ENCODE data around the gene C11orf58.

DNA sequence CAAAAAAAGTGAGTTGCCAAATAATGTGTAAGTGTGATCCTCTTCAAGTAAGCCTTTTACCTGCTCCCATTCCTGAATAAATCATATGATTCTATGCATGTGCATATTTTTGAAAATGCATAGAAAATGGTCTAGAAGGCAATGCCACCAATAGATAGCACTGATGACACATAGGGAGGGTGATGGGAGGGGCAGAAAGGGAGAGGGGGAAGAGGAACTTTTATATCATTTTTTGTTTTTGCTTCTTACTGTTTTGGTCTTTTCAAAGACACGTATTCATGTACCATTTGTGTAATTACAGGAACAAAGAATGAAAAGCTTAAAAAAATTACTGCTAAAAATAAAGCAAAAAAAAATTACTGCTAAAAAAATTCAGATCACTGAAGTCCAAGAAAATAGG is 60.8 kb downstream of the C11orf58 start:
- TF ChIP-seq CTCF (IDR thresholded peaks at IDR 0.05) (no peak), EZH2 (IDR thresholded peaks at IDR 0.05; ENCODE audit: borderline replicate concordance, insufficient read depth, low read depth, low read length, poor library complexity, severe bottlenecking) (no peak)
